NCI-H524 (cell line): ENCODE data around the gene INSL6.
"Not testable (repeated sequence)": the region's sequence is repeated elsewhere in the genome, so short reads cannot be mapped to it uniquely, and the experiment has no call there.

Source experiments
- DNase-seq, 2 experiments: peaks; one replicate each; lab custom pipeline; 2025; lab: John Stamatoyannopoulos, UW

Gene INSL6

GRCh38 chr9:5185220-5185840, at the start of gene INSL6:
TSS of gene INSL6 (minus strand) at chr9:5185639. CDS start at chr9:5185602, 37 bp downstream.
- no peak for DNase-seq

- no peak for DNase-seq
These were observed 45.8 kb upstream of the INSL6 start, which contains the start of gene INSL4 for GRCh38 chr9:5231212-5231611. TSS of gene INSL4 (plus strand) at chr9:5231419. CDS start at chr9:5231524, 105 bp downstream.

GRCh38 chr9:5230554-5230953, 45.1 kb upstream of the INSL6 start:
- no peak for DNase-seq

- DNase-seq, result no peak
These were observed 19.6 kb upstream of the INSL6 start for GRCh38 chr9:5205071-5205470.

- no peak for DNase-seq
These were observed 10.0 kb upstream of the INSL6 start for GRCh38 chr9:5195463-5195862.

GRCh38 chr9:5193345-5193744, 7.9 kb upstream of the INSL6 start:
- DNase-seq, result no peak

GRCh38 chr9:5191985-5192384, 6.5 kb upstream of the INSL6 start:
- no peak for DNase-seq

- DNase-seq, result peak in 1 of 2 experiments; percentile 2
These were observed 2.9 kb upstream of the INSL6 start for GRCh38 chr9:5188060-5188984.

GRCh38 chr9:5186416-5187169, 1.2 kb upstream of the INSL6 start:
- peak in 1 of 2 experiments; percentile 59 for DNase-seq

- no peak for DNase-seq
These were observed 663 bp downstream of the INSL6 start for GRCh38 chr9:5184776-5185175.

- DNase-seq, result not testable (repeated sequence)
These were observed 4.8 kb downstream of the INSL6 start for GRCh38 chr9:5180631-5181030.

GRCh38 chr9:5178126-5178805, 7.2 kb downstream of the INSL6 start:
- peak in 1 of 2 experiments; percentile 4 for DNase-seq

GRCh38 chr9:5146241-5146640, 39.2 kb downstream of the INSL6 start:
- no peak for DNase-seq

GRCh38 chr9:5144217-5144616, 41.2 kb downstream of the INSL6 start:
- DNase-seq, result no peak

- no peak for DNase-seq
These were observed 45.3 kb downstream of the INSL6 start for GRCh38 chr9:5140151-5140550.

GRCh38 chr9:5122516-5122915, 62.9 kb downstream of the INSL6 start:
- DNase-seq, result no peak

- DNase-seq, result no peak
These were observed 63.3 kb downstream of the INSL6 start for GRCh38 chr9:5122116-5122515.

- DNase-seq, result no peak
These were observed 71.3 kb downstream of the INSL6 start for GRCh38 chr9:5113994-5114748.
